Spleen (tissue), 7 donors: Measurements from ENCODE around the gene NEXMIF.

Source experiments
- POLR2A ChIP-seq, 3 donors: fragments of 450-650 bp; IDR thresholded peaks; one replicate each; pipeline ENCODE4 v1.5.1; 2017; ENCODE audit warnings: antibody characterized with exemption in 3 of 3, mild to moderate bottlenecking in 1 of 3
- POLR2AphosphoS5 ChIP-seq, 3 donors: sonication (generic); formaldehyde crosslinking; IDR thresholded peaks; one replicate each; pipeline ENCODE4 v1.5.1; 2017; ENCODE audit warnings: antibody characterized with exemption in 3 of 3
- TF ChIP-seq, protein P1 (sequence below), 11 experiments: fragments of 200-600 bp in 7 of 11; fragments of 450-650 bp in 4 of 11; sonication (generic) in 4 of 11; IDR thresholded peaks in 8 of 11; conservative IDR thresholded peaks in 3 of 11; 1 replicate in 7 of 11; 2 replicates in 4 of 11; pipeline versions ENCODE4 v1.4.0 to v1.8.0; 2016 to 2021; ENCODE audit warnings: antibody characterized with exemption in 11 of 11, inconsistent platforms in 4 of 11, mild to moderate bottlenecking in 1 of 11
- donor health status: DM: no; HTN: no; CAD: no; lungs with moderate emphysema.
- donor health status: DM: no; HTN: no; CAD: no.
- donor health status: DM: no; HTN: no; CAD: no.

GRCh38 chrX:74906417-74906816, 18.8 kb downstream of the NEXMIF start:
- TF ChIP-seq, protein P1, sequence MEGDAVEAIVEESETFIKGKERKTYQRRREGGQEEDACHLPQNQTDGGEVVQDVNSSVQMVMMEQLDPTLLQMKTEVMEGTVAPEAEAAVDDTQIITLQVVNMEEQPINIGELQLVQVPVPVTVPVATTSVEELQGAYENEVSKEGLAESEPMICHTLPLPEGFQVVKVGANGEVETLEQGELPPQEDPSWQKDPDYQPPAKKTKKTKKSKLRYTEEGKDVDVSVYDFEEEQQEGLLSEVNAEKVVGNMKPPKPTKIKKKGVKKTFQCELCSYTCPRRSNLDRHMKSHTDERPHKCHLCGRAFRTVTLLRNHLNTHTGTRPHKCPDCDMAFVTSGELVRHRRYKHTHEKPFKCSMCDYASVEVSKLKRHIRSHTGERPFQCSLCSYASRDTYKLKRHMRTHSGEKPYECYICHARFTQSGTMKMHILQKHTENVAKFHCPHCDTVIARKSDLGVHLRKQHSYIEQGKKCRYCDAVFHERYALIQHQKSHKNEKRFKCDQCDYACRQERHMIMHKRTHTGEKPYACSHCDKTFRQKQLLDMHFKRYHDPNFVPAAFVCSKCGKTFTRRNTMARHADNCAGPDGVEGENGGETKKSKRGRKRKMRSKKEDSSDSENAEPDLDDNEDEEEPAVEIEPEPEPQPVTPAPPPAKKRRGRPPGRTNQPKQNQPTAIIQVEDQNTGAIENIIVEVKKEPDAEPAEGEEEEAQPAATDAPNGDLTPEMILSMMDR (IDR thresholded peaks at IDR 0.05 in 8 of 11, conservative IDR thresholded peaks at IDR 0.05 in 3 of 11) = no peak
- TF ChIP-seq POLR2A (IDR thresholded peaks at IDR 0.05) (no peak), POLR2AphosphoS5 (IDR thresholded peaks at IDR 0.05) (no peak)
